HepG2 (cell line): ENCODE results near the gene MALRD1. TPM values are rescaled to one million over a fixed set of nuclear protein-coding genes. Genes with fewer than 3 reads are reported as not detected.

ENCODE experiments used
- ATAC-seq: fragments of 200-7000 bp; cut with Tn5 transposase; 3 replicates; pipeline ENCODE4 v1.9.1; 2020; ENCODE audit warnings: mild to moderate bottlenecking, moderate library complexity
- BruUV-seq: library from RNA; stranded (reverse); fragments of 400-500 nt; replicated peaks from 2 replicates; lab custom pipeline; 2021; lab: Mats Ljungman, UMichigan
- CTCF ChIA-PET: fragments of 300-600 bp; formaldehyde crosslinking; extraction: SDS; loops from one replicate; lab custom pipeline; 2021; ENCODE audit warnings: low total read pairs, inconsistent platforms, low intra/inter-chr PET ratio; lab: Yijun Ruan, JAX
- POLR2A ChIA-PET: fragments of 350-600 bp; sonication (Branson Sonifier 250); formaldehyde crosslinking; loops from one replicate; lab custom pipeline; 2020; ENCODE audit warnings: antibody characterized with exemption, inconsistent platforms; lab: Yijun Ruan, JAX
- DNase-seq: peaks from one replicate; pipeline ENCODE4 v3.0.0-alpha.2; 2015; ENCODE audit warnings: low spot score
- FAIRE-seq: peaks from 3 replicates; lab custom pipeline; 2011; peaks lifted over from hg19 to GRCh38; lab: Jason Lieb, UNC
- H2AFZ ChIP-seq: one replicate; pipeline ENCODE4 v1.6.1; 2011; ENCODE audit warnings: low read length, inconsistent platforms
- H3K27ac ChIP-seq: fragments of 300-600 bp; 3 replicates; pipeline ENCODE4 v1.8.0; 2011; ENCODE audit warnings: mixed run types, mild to moderate bottlenecking, mixed read lengths, low read length, inconsistent platforms; ENCODE audit not compliant: insufficient read depth; ENCODE audit errors: extremely low read length
- H3K27me3 ChIP-seq, 2 experiments: fragments of 200-600 bp in 1 of 2; 2 replicates in 1 of 2; 3 replicates in 1 of 2; pipeline versions ENCODE4 v1.6.0 to v1.8.0; 2011; ENCODE audit warnings: low read length in 2 of 2, mild to moderate bottlenecking in 2 of 2, moderate library complexity in 2 of 2, inconsistent platforms in 1 of 2; ENCODE audit not compliant: insufficient read depth in 2 of 2, control insufficient read depth in 1 of 2
- H3K36me3 ChIP-seq, 2 experiments: fragments of 200-600 bp in 1 of 2; replicated peaks in 1 of 2; 2 replicates in 1 of 2; 3 replicates in 1 of 2; pipeline versions ENCODE4 v1.5.1 to v1.8.0; 2011; ENCODE audit warnings: low read length in 2 of 2, inconsistent platforms in 1 of 2; ENCODE audit not compliant: insufficient read depth in 2 of 2, control insufficient read depth in 1 of 2
- H3K4me1 ChIP-seq: 2 replicates; pipeline ENCODE4 v1.5.1; 2012; ENCODE audit warnings: low read length, inconsistent platforms; ENCODE audit not compliant: insufficient read depth
- H3K4me2 ChIP-seq: 2 replicates; pipeline ENCODE4 v1.6.0; 2011; ENCODE audit warnings: low read depth, low read length, inconsistent platforms
- H3K4me3 ChIP-seq, 3 experiments: fragments of 200-600 bp in 1 of 3; sonication (generic), shearing (Covaris generic) in 1 of 3; replicated peaks in 1 of 3; 2 replicates each; pipeline ENCODE4 v1.5.1; 2011 to 2016; ENCODE audit warnings: low read length in 3 of 3, inconsistent platforms in 2 of 3, low read depth in 2 of 3, mild to moderate bottlenecking in 2 of 3, control low read depth in 1 of 3, mixed read lengths in 1 of 3; ENCODE audit not compliant: insufficient read depth in 1 of 3
- H3K79me2 ChIP-seq: one replicate; pipeline ENCODE4 v1.6.1; 2011; ENCODE audit warnings: low read length, inconsistent platforms; ENCODE audit not compliant: insufficient read depth
- H3K9ac ChIP-seq: 2 replicates; pipeline ENCODE4 v1.6.0; 2011; ENCODE audit warnings: mild to moderate bottlenecking, low read depth, low read length, inconsistent platforms; ENCODE audit not compliant: insufficient read depth
- H3K9me3 ChIP-seq: 2 replicates; pipeline ENCODE4 v1.5.1; 2012; ENCODE audit warnings: mild to moderate bottlenecking, low read length
- H4K20me1 ChIP-seq: 2 replicates; pipeline ENCODE4 v1.6.0; 2011; ENCODE audit warnings: inconsistent platforms, mild to moderate bottlenecking, low read length, moderate library complexity; ENCODE audit not compliant: insufficient read depth
- ELF1 ChIP-seq: sonication (generic); formaldehyde crosslinking; IDR thresholded peaks from 2 replicates; pipeline ENCODE4 v1.4.0; 2020; ENCODE audit warnings: missing genetic modification reagents
- HDAC1 ChIP-seq: sonication (generic); formaldehyde crosslinking; IDR thresholded peaks from 2 replicates; pipeline ENCODE4 v1.5.1; 2020; ENCODE audit warnings: mild to moderate bottlenecking, missing genetic modification reagents
- NCOA2 ChIP-seq: sonication (generic); formaldehyde crosslinking; IDR thresholded peaks from 2 replicates; pipeline ENCODE4 v1.8.0; 2022; ENCODE audit warnings: inconsistent platforms
- ZBTB7A ChIP-seq: sonication (generic); formaldehyde crosslinking; IDR thresholded peaks from 2 replicates; pipeline ENCODE4 v1.8.0; 2022; ENCODE audit warnings: mild to moderate bottlenecking, missing genetic modification reagents
- ZFX ChIP-seq: sonication (generic); formaldehyde crosslinking; IDR thresholded peaks from 2 replicates; pipeline ENCODE4 v1.4.0; 2020; ENCODE audit warnings: mild to moderate bottlenecking, low read depth, missing genetic modification reagents, moderate library complexity
- ZNF251 ChIP-seq: sonication (generic); formaldehyde crosslinking; IDR thresholded peaks from 2 replicates; pipeline ENCODE4 v1.9.0; 2021; ENCODE audit warnings: mild to moderate bottlenecking, missing genetic modification reagents
- ZNF468 ChIP-seq: sonication (generic); formaldehyde crosslinking; IDR thresholded peaks from 2 replicates; pipeline ENCODE4 v1.8.0; 2022; ENCODE audit warnings: mild to moderate bottlenecking, moderate library complexity, missing genetic modification reagents
- ZNF552 ChIP-seq: sonication (generic); formaldehyde crosslinking; IDR thresholded peaks from 2 replicates; pipeline ENCODE4 v1.9.0; 2022; ENCODE audit warnings: missing genetic modification reagents, mild to moderate bottlenecking, borderline replicate concordance
- ZNF567 ChIP-seq: sonication (generic); formaldehyde crosslinking; IDR thresholded peaks from 2 replicates; pipeline ENCODE4 v1.8.1; 2023; ENCODE audit warnings: mild to moderate bottlenecking, missing genetic modification reagents, borderline replicate concordance
- ZNF589 ChIP-seq: sonication (generic); formaldehyde crosslinking; conservative IDR thresholded peaks from 2 replicates; pipeline ENCODE4 v1.8.0; 2022; ENCODE audit warnings: mild to moderate bottlenecking, moderate library complexity, missing genetic modification reagents
- ZNF792 ChIP-seq: IDR thresholded peaks from 2 replicates; pipeline ENCODE4 v1.6.1; 2016
- WGBS: methylation state at CpG from one replicate; pipeline ENCODE4 v1.1.6; 2017; ENCODE audit warnings: low lambda C conversion rate; 5-methylcytosine and 5-hydroxymethylcytosine counted together
- in situ Hi-C: cut with HindIII; loops from 2 replicates; pipeline ENCODE4 v1.10.0; 2017; ENCODE audit warnings: low pct_unique_long_range_greater_than_20kb; ENCODE audit not compliant: extremely low pct_ligation_motif_present
- intact Hi-C: fragments of 100-400 bp; cut with micrococcal nuclease; formaldehyde crosslinking; loops from one replicate; pipeline ENCODE4 v1.10.0; 2022; ENCODE audit not compliant: unreplicated experiment
- polyA plus RNA-seq, 8 experiments: library from polyadenylated mRNA; depleted of rRNA in 3 of 8; stranded (reverse) in 7 of 8; unstranded in 1 of 8; fragments of >200 nt; fragmentation: Illumina TruSeq in 4 of 8; extraction: Trizol in 4 of 8; gene quantifications; 2 replicates each; pipeline versions ENCODE4 v1.2.1 to v1.2.3, GENCODE V29; 2011 to 2016; ENCODE audit warnings: low read depth in 4 of 8, missing spikeins in 1 of 8, mixed read lengths in 1 of 8; ENCODE audit not compliant: insufficient read depth in 1 of 8
- total RNA-seq, 5 experiments: library from RNA; depleted of rRNA; stranded (reverse); fragments of >200 nt; fragmentation: Illumina TruSeq; extraction: Trizol; gene quantifications; 2 replicates each; pipeline ENCODE4 v1.2.3, GENCODE V29; 2016; ENCODE audit warnings: low read depth in 1 of 5
- TF ChIP-seq, protein P1 (sequence below): sonication (generic); formaldehyde crosslinking; IDR thresholded peaks from 2 replicates; pipeline ENCODE4 v1.4.0; 2020; ENCODE audit warnings: missing genetic modification reagents, borderline replicate concordance

The MALRD1 gene
- total and polyA plus RNA-seq, 2 of the 13 experiments (the other 11 are each of a cell fraction or from before 2014, with no cell fraction given) = 5.7 to 15.4 TPM

GRCh38 chr10:19626156-19626555 is 577.6 kb downstream of the MALRD1 start (continued):
- TF ChIP-seq ZFX (CRISPR knock-in tag) (no peak), ZNF567 (no peak)

- Histone ChIP-seq H3K79me2 (no peaks in the 10 kb centered on the region), H3K4me1 (no peaks in the 10 kb centered on the region), H3K4me3 (no peak overlapping the region), H2AFZ (no peak overlapping the region)
- no peak for FAIRE-seq
- BruUV-seq = no TSS peak
- 39% methylated on average over 7 of the region's 7 CpGs for WGBS
- no peak for DNase-seq
- CTCF ChIA-PET = no interaction called here
- in situ Hi-C loops = no loop called here
- no peak for TF ChIP-seq ELF1 (CRISPR knock-in tag)
- TF ChIP-seq ZBTB7A = no peak
- TF ChIP-seq NCOA2 (CRISPR knock-in tag) = no peak
- TF ChIP-seq ZNF468 = no peak
- TF ChIP-seq ZNF792 = no peak
- no peak for TF ChIP-seq ZNF552 (CRISPR knock-in tag)
- no peak for TF ChIP-seq ZNF589
- TF ChIP-seq, protein P1, sequence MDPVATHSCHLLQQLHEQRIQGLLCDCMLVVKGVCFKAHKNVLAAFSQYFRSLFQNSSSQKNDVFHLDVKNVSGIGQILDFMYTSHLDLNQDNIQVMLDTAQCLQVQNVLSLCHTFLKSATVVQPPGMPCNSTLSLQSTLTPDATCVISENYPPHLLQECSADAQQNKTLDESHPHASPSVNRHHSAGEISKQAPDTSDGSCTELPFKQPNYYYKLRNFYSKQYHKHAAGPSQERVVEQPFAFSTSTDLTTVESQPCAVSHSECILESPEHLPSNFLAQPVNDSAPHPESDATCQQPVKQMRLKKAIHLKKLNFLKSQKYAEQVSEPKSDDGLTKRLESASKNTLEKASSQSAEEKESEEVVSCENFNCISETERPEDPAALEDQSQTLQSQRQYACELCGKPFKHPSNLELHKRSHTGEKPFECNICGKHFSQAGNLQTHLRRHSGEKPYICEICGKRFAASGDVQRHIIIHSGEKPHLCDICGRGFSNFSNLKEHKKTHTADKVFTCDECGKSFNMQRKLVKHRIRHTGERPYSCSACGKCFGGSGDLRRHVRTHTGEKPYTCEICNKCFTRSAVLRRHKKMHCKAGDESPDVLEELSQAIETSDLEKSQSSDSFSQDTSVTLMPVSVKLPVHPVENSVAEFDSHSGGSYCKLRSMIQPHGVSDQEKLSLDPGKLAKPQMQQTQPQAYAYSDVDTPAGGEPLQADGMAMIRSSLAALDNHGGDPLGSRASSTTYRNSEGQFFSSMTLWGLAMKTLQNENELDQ (CRISPR knock-in tag) = no peak
- TF ChIP-seq HDAC1 (CRISPR knock-in tag) = no peak
- no peak for TF ChIP-seq ZNF251 (CRISPR knock-in tag)
- TF ChIP-seq, all 625 proteins: peak for 0
- Histone ChIP-seq H3K36me3 (no peaks in the 10 kb centered on the region; a peak in 1 of 5 replicates), H3K9ac (no peak overlapping the region), H3K27me3 (no peaks in the 10 kb centered on the region), H3K9me3 (no peaks in the 10 kb centered on the region), H3K4me2 (no peak overlapping the region), H4K20me1 (no peaks in the 10 kb centered on the region), H3K27ac (no peak overlapping the region)
- intact Hi-C loops = no loop called here
- POLR2A ChIA-PET = no interaction called here
- no peak for ATAC-seq
These were observed 580.4 kb downstream of the MALRD1 start for GRCh38 chr10:19628767-19629560.
